ENCODE measurements around the gene DHH. TPM values are rescaled to one million over a fixed set of nuclear protein-coding genes. Genes with fewer than 3 reads are reported as not detected.

DHH gene
- total and polyA plus RNA-seq, 9 of the 15 experiments (the other 6 are each of a cell fraction or from before 2014, with no cell fraction given) = 0.07 to 2.6 (median 0.54) TPM

GRCh38 chr12:49055978-49056754, 38.4 kb downstream of the DHH start (continued):
- no peak for TF ChIP-seq HMGXB4 (CRISPR knock-in tag; IDR thresholded peaks at IDR 0.05)
- TF ChIP-seq CBFA2T2 (conservative IDR thresholded peaks at IDR 0.05) = no peak
- peak in 1 of 2 experiments; percentile 73; a peak in 1 of 3 replicates for TF ChIP-seq CBX3 (IDR thresholded peaks at IDR 0.05; ENCODE audit: borderline replicate concordance in 1 of 2, low read length in 2 of 2)
- TF ChIP-seq TAF15 (IDR thresholded peaks at IDR 0.05; ENCODE audit: low read depth, low read length) = no peak
- no peak for TF ChIP-seq ESRRB (CRISPR knock-in tag; IDR thresholded peaks at IDR 0.05; ENCODE audit: borderline replicate concordance)
- TF ChIP-seq HMG20B (CRISPR knock-in tag; IDR thresholded peaks at IDR 0.05) = no peak
- no peak for TF ChIP-seq BRD9 (IDR thresholded peaks at IDR 0.05; ENCODE audit: low read depth, partially characterized antibody)
- TF ChIP-seq GATAD2B (IDR thresholded peaks at IDR 0.05; ENCODE audit: borderline replicate concordance) = no peak
- TF ChIP-seq ZNF384 (IDR thresholded peaks at IDR 0.05; ENCODE audit: low read depth, low read length) = no peak
- TF ChIP-seq ELK1 (CRISPR knock-in tag; IDR thresholded peaks at IDR 0.05) = no peak
- TF ChIP-seq ETV1 (tag; conservative IDR thresholded peaks at IDR 0.05; ENCODE audit: low read depth) = peak; percentile 84
- peak; percentile 51 for TF ChIP-seq CXXC5 (CRISPR knock-in tag; IDR thresholded peaks at IDR 0.05)
- peak in 2 of 3 experiments; percentile 49 to 94; a peak in 3 of 6 replicates for TF ChIP-seq ZBTB11 (CRISPR knock-in tag; IDR thresholded peaks at IDR 0.05)
- TF ChIP-seq KDM2B (CRISPR knock-in tag; IDR thresholded peaks at IDR 0.05) = no peak
- TF ChIP-seq XRCC3 (IDR thresholded peaks at IDR 0.05) = no peak
- no peak for TF ChIP-seq ZNF583 (CRISPR knock-in tag; IDR thresholded peaks at IDR 0.05)
- no peak for TF ChIP-seq PML (IDR thresholded peaks at IDR 0.05; ENCODE audit: low read length)
- no peak for TF ChIP-seq OTX1 (CRISPR knock-in tag; IDR thresholded peaks at IDR 0.05)
- TF ChIP-seq TBP (optimal IDR thresholded peaks at IDR 0.05; ENCODE audit: low read depth, low read length) = peak; percentile 59
- no peak; the same call in 1 of the 2 replicates for TF ChIP-seq MTA3 (IDR thresholded peaks at IDR 0.05; ENCODE audit: borderline replicate concordance)
- no peak for TF ChIP-seq ZNF239 (CRISPR knock-in tag; IDR thresholded peaks at IDR 0.05)
- 0 out of 2 replicates have a peak, but pooled peaks have one; percentile 38 for TF ChIP-seq NFRKB (IDR thresholded peaks at IDR 0.05; ENCODE audit: low read depth)
- no peak for TF ChIP-seq TBL1XR1 (IDR thresholded peaks at IDR 0.05; ENCODE audit: low read length in 2 of 2)
